Upper lobe of left lung (tissue), 6 donors: ENCODE data around the gene LRP1B. TPM values are rescaled to one million over a fixed set of nuclear protein-coding genes. Genes with fewer than 3 reads are reported as not detected.

Experiments
- ATAC-seq, 2 donors: fragments of 200-7000 bp; cut with Tn5 transposase; one replicate each; pipeline ENCODE4 v1.9.1; 2022; ENCODE audit warnings: mild to moderate bottlenecking in 2 of 2, moderate library complexity in 2 of 2; ENCODE audit not compliant: low FRiP score in 2 of 2
- DNase-seq, 2 donors: peaks; one replicate each; pipeline ENCODE4 v3.0.0-alpha.2; 2019 to 2020
- H3K27ac ChIP-seq, 4 donors: fragments of 200-600 bp; sonication (generic); one replicate each; pipeline ENCODE4 v1.5.1; 2016 to 2019
- H3K27me3 ChIP-seq, 4 donors: fragments of 200-600 bp; sonication (generic); one replicate each; pipeline ENCODE4 v1.5.1; 2017 to 2019
- H3K36me3 ChIP-seq, 4 donors: fragments of 200-600 bp; sonication (generic); one replicate each; pipeline ENCODE4 v1.5.1; 2016 to 2019
- H3K4me1 ChIP-seq, 4 donors: fragments of 200-600 bp; sonication (generic); one replicate each; pipeline ENCODE4 v1.5.1; 2018 to 2019
- H3K4me3 ChIP-seq, 4 donors: fragments of 200-600 bp; sonication (generic); one replicate each; pipeline ENCODE4 v1.5.1; 2017 to 2019; ENCODE audit warnings: mild to moderate bottlenecking in 2 of 4, moderate library complexity in 1 of 4
- H3K9me3 ChIP-seq, 4 donors: fragments of 200-600 bp; sonication (generic); one replicate each; pipeline ENCODE4 v1.5.1; 2018 to 2019
- CTCF ChIP-seq, 6 experiments: fragments of 450-650 bp in 4 of 6; fragments of 200-600 bp in 2 of 6; sonication (generic) in 2 of 6; IDR thresholded peaks; one replicate each; pipeline ENCODE4 v1.5.1; 2016 to 2019; ENCODE audit warnings: antibody characterized with exemption in 6 of 6
- EP300 ChIP-seq, 4 donors: sonication (generic); formaldehyde crosslinking; IDR thresholded peaks; one replicate each; pipeline ENCODE4 v1.5.1; 2017; ENCODE audit warnings: antibody characterized with exemption in 4 of 4, control low read depth in 2 of 4
- POLR2A ChIP-seq, 4 donors: fragments of 450-650 bp; IDR thresholded peaks; one replicate each; pipeline ENCODE4 v1.5.1; 2016 to 2017; ENCODE audit warnings: antibody characterized with exemption in 4 of 4, mild to moderate bottlenecking in 2 of 4
- POLR2AphosphoS5 ChIP-seq, 2 donors: sonication (generic); formaldehyde crosslinking; IDR thresholded peaks; one replicate each; pipeline ENCODE4 v1.5.1; 2017; ENCODE audit warnings: antibody characterized with exemption in 2 of 2
- WGBS, 2 donors: methylation state at CpG; one replicate each; pipeline ENCODE4 v1.1.5; 2017 to 2018; 5-methylcytosine and 5-hydroxymethylcytosine counted together
- total RNA-seq, 6 donors: library from RNA; depleted of rRNA in 4 of 6; stranded (reverse); fragments of >200 nt in 4 of 6; gene quantifications; one replicate each; pipeline versions ENCODE4 v1.1.0 to v1.2.1, GENCODE V29; 2016 to 2021
- donor health status: DM: no; HTN: no; CAD: no; lungs with moderate emphysema.
- donor health status: DM: no; HTN: yes; CAD: no; lungs with severe emphysema.

Gene LRP1B
- total RNA-seq, 6 donors from 2014 or later: under 0.01 to 0.46 (median 0.11) TPM

GRCh38 chr2:140316345-140316744 is 1814.5 kb downstream of the LRP1B start:
- ATAC-seq (no peak), DNase-seq (no peak)
- TF ChIP-seq CTCF (IDR thresholded peaks at IDR 0.05) (no peak), POLR2A (IDR thresholded peaks at IDR 0.05) (no peak), EP300 (IDR thresholded peaks at IDR 0.05) (no peak)
- WGBS, 2 donors: 79 to 92% methylated on average over 3 of the region's 3 CpGs
- Histone ChIP-seq H3K27me3 (no peaks in the 10 kb centered on the region), H3K4me3 (no peak overlapping the region), H3K36me3 (no peaks in the 10 kb centered on the region), H3K4me1 (no peaks in the 10 kb centered on the region), H3K9me3 (no peaks in the 10 kb centered on the region), H3K27ac (no peak overlapping the region)

DNA sequence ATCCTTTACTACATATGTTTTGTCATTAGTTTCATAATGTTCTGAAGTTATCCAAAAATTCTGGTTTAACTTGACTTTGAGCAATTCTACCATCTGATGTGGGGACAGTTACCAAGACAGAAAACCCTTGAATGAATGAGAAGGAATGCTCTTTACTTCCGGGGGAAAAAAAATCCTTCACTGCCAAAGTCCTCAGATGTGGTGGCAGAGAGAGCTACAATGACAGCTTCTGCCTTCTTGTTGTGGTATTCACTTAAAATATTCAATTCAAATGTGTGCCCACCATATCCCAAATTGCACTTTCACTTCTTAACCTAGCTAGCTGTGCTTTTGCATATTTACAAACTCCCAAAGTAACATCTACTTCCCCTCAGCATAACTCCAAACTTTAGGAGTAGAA is 1818.9 kb downstream of the LRP1B start:
- no peaks in the 10 kb centered on the region for H3K4me1 ChIP-seq
- WGBS, 2 donors: 0 to 75% methylated on average over 1 of the region's 1 CpG
- no peak overlapping the region for H3K4me3 ChIP-seq
- no peaks in the 10 kb centered on the region for H3K36me3 ChIP-seq
- ATAC-seq (no peak), DNase-seq (no peak)
- H3K27me3 ChIP-seq: no peaks in the 10 kb centered on the region
- H3K27ac ChIP-seq: no peak overlapping the region
- no peaks in the 10 kb centered on the region for H3K9me3 ChIP-seq
- TF ChIP-seq POLR2A (IDR thresholded peaks at IDR 0.05): no peak
- no peak for TF ChIP-seq CTCF (IDR thresholded peaks at IDR 0.05)
- no peak for TF ChIP-seq EP300 (IDR thresholded peaks at IDR 0.05)
- no peak for TF ChIP-seq POLR2AphosphoS5 (IDR thresholded peaks at IDR 0.05)

- ATAC-seq (no peak), DNase-seq (no peak)
- no peaks in the 10 kb centered on the region for H3K36me3 ChIP-seq
- H3K27ac ChIP-seq: no peak overlapping the region
- H3K27me3 ChIP-seq: no peaks in the 10 kb centered on the region
- H3K9me3 ChIP-seq: no peaks in the 10 kb centered on the region
- TF ChIP-seq EP300 (IDR thresholded peaks at IDR 0.05) (no peak), CTCF (IDR thresholded peaks at IDR 0.05) (no peak), POLR2A (IDR thresholded peaks at IDR 0.05) (no peak), POLR2AphosphoS5 (IDR thresholded peaks at IDR 0.05) (no peak)
- no peaks in the 10 kb centered on the region for H3K4me1 ChIP-seq
- no peak overlapping the region for H3K4me3 ChIP-seq
Measured at GRCh38 chr2:140308706-140309105, 1822.1 kb downstream of the LRP1B start.

DNA sequence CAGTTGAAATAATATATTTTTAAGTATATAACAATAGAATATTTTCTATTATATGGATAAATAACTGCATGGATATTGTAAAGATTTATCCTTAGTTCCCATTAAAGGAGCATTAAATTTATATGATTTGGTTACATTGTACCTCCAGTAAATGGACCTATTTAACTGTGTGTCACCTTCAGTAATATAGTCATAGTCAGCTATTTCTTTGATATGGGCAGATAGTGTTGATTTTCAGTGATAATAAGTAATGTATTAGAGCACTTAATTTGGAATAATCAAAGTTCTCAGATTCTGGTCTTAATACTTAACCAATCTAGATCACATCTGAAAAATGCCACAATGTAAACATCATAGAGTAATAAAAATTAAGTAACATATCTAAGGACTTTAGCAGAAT is 1823.3 kb downstream of the LRP1B start:
- Histone ChIP-seq H3K4me1 (no peaks in the 10 kb centered on the region), H3K4me3 (no peak overlapping the region), H3K9me3 (no peaks in the 10 kb centered on the region), H3K27me3 (no peaks in the 10 kb centered on the region), H3K27ac (no peak overlapping the region), H3K36me3 (no peaks in the 10 kb centered on the region)
- no peak for TF ChIP-seq POLR2AphosphoS5 (IDR thresholded peaks at IDR 0.05)
- ATAC-seq (no peak), DNase-seq (no peak)

DNA sequence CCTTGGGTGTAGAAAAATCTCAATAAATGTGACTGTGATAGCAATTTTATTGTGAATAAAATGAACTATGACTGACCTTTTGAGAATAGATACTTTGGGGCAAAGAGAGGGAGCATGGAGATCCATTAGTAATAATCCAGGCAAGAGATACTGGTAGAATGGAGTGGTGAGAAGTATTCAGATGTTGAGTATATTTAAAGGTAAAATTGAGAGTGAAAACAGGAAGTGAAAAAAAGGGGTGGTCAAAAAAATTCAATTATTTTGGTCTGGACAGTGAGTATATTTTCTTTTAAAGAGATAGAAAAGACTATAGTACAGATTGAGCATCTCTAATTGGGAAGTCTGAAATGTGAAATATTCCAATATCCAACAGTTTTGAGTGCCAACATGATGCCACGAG is 1835.0 kb downstream of the LRP1B start:
- TF ChIP-seq CTCF (IDR thresholded peaks at IDR 0.05): no peak
- no peak for TF ChIP-seq POLR2AphosphoS5 (IDR thresholded peaks at IDR 0.05)
- TF ChIP-seq EP300 (IDR thresholded peaks at IDR 0.05): no peak
- TF ChIP-seq POLR2A (IDR thresholded peaks at IDR 0.05): no peak
- Histone ChIP-seq H3K27me3 (no peaks in the 10 kb centered on the region), H3K4me1 (no peaks in the 10 kb centered on the region), H3K4me3 (no peak overlapping the region), H3K36me3 (no peaks in the 10 kb centered on the region), H3K27ac (no peak overlapping the region), H3K9me3 (no peaks in the 10 kb centered on the region)
- ATAC-seq: no peak
- 87 to 92% methylated on average over 1 of the region's 1 CpG for whole genome bisulfite sequencing, 2 donors
- DNase-seq: no peak
